OCI-LY3 (cell line): ENCODE measurements around the gene CERS6.

Experiments
- EZH2phosphoT487 ChIP-seq: fragments of 200-600 bp; shearing (Covaris generic); IDR thresholded peaks from 2 replicates; pipeline ENCODE4 v1.6.1; 2018; ENCODE audit warnings: antibody characterized with exemption, mixed run types, low read depth
- TF ChIP-seq, protein P1 (sequence below): fragments of 200-600, 300-600 bp; sonication (generic); IDR thresholded peaks from 2 replicates; pipeline ENCODE4 v1.5.1; 2014; ENCODE audit warnings: antibody characterized with exemption, low read length, low read depth

GRCh38 chr2:168587307-168587706 is 131.2 kb downstream of the CERS6 start:
- TF ChIP-seq, protein P1, sequence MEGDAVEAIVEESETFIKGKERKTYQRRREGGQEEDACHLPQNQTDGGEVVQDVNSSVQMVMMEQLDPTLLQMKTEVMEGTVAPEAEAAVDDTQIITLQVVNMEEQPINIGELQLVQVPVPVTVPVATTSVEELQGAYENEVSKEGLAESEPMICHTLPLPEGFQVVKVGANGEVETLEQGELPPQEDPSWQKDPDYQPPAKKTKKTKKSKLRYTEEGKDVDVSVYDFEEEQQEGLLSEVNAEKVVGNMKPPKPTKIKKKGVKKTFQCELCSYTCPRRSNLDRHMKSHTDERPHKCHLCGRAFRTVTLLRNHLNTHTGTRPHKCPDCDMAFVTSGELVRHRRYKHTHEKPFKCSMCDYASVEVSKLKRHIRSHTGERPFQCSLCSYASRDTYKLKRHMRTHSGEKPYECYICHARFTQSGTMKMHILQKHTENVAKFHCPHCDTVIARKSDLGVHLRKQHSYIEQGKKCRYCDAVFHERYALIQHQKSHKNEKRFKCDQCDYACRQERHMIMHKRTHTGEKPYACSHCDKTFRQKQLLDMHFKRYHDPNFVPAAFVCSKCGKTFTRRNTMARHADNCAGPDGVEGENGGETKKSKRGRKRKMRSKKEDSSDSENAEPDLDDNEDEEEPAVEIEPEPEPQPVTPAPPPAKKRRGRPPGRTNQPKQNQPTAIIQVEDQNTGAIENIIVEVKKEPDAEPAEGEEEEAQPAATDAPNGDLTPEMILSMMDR, result no peak
- TF ChIP-seq EZH2phosphoT487, result no peak
